HEK293 (cell line): Measurements from ENCODE around the gene IRAK3.

ENCODE experiments used
- BCL11B ChIP-seq: fragments of 450-650 bp; formaldehyde crosslinking; IDR thresholded peaks from 2 replicates; pipeline ENCODE4 v1.5.1; 2016; ENCODE audit warnings: low read depth, missing biosample characterization, missing genetic modification characterization
- KLF1 ChIP-seq: fragments of 450-650 bp; formaldehyde crosslinking; IDR thresholded peaks from 2 replicates; pipeline ENCODE4 v1.5.1; 2016; ENCODE audit warnings: missing biosample characterization, missing genetic modification characterization
- MYNN ChIP-seq: fragments of 450-650 bp; formaldehyde crosslinking; IDR thresholded peaks from 2 replicates; pipeline ENCODE4 v1.5.1; 2016; ENCODE audit warnings: missing biosample characterization, missing genetic modification characterization, borderline replicate concordance
- PRDM1 ChIP-seq: fragments of 450-650 bp; formaldehyde crosslinking; IDR thresholded peaks from 2 replicates; pipeline ENCODE4; 2016; ENCODE audit warnings: missing biosample characterization, missing genetic modification characterization
- RBAK ChIP-seq: fragments of 450-650 bp; formaldehyde crosslinking; IDR thresholded peaks from 2 replicates; pipeline ENCODE4 v1.5.1; 2016; ENCODE audit warnings: missing biosample characterization, missing genetic modification characterization
- SCRT2 ChIP-seq: fragments of 450-650 bp; formaldehyde crosslinking; IDR thresholded peaks from 2 replicates; pipeline ENCODE4 v1.5.1; 2016; ENCODE audit warnings: missing biosample characterization, missing genetic modification characterization
- ZEB2 ChIP-seq: fragments of 450-650 bp; formaldehyde crosslinking; IDR thresholded peaks from 2 replicates; pipeline ENCODE4 v1.5.1; 2016; ENCODE audit warnings: missing biosample characterization, missing genetic modification characterization
- ZFP37 ChIP-seq: fragments of 450-650 bp; formaldehyde crosslinking; IDR thresholded peaks from 2 replicates; pipeline ENCODE4 v1.5.1; 2016; ENCODE audit warnings: missing biosample characterization, missing genetic modification characterization
- ZNF133 ChIP-seq: fragments of 450-650 bp; formaldehyde crosslinking; IDR thresholded peaks from 2 replicates; pipeline ENCODE4 v1.5.1; 2016; ENCODE audit warnings: missing biosample characterization, missing genetic modification characterization
- ZNF138 ChIP-seq: fragments of 450-650 bp; formaldehyde crosslinking; IDR thresholded peaks from 2 replicates; pipeline ENCODE4 v1.5.1; 2016; ENCODE audit warnings: missing biosample characterization, missing genetic modification characterization, borderline replicate concordance
- ZNF423 ChIP-seq: fragments of 450-650 bp; formaldehyde crosslinking; IDR thresholded peaks from 2 replicates; pipeline ENCODE4 v1.5.1; 2016; ENCODE audit warnings: missing biosample characterization, missing genetic modification characterization
- ZNF530 ChIP-seq: fragments of 450-650 bp; formaldehyde crosslinking; IDR thresholded peaks from 2 replicates; pipeline ENCODE4 v1.5.1; 2016; ENCODE audit warnings: low read depth, missing biosample characterization, missing genetic modification characterization
- ZNF558 ChIP-seq: fragments of 450-650 bp; formaldehyde crosslinking; IDR thresholded peaks from 2 replicates; pipeline ENCODE4 v1.5.1; 2016; ENCODE audit warnings: missing biosample characterization, missing genetic modification characterization
- ZNF561 ChIP-seq: fragments of 450-650 bp; IDR thresholded peaks from 2 replicates; pipeline ENCODE4 v1.5.1; 2018; ENCODE audit warnings: missing biosample characterization, missing genetic modification characterization, borderline replicate concordance
- ZNF596 ChIP-seq: fragments of 450-650 bp; IDR thresholded peaks from 2 replicates; pipeline ENCODE4 v1.5.0; 2018; ENCODE audit warnings: missing biosample characterization, mild to moderate bottlenecking, missing genetic modification characterization, moderate library complexity
- ZNF600 ChIP-seq: fragments of 450-650 bp; formaldehyde crosslinking; IDR thresholded peaks from 2 replicates; pipeline ENCODE4 v1.5.1; 2016; ENCODE audit warnings: missing biosample characterization, missing genetic modification characterization
- ZNF660 ChIP-seq: fragments of 450-650 bp; IDR thresholded peaks from 2 replicates; pipeline ENCODE4 v1.5.1; 2018; ENCODE audit warnings: missing biosample characterization, mild to moderate bottlenecking, missing genetic modification characterization
- TF ChIP-seq, protein P1 (sequence below): fragments of 450-650 bp; formaldehyde crosslinking; IDR thresholded peaks from 2 replicates; pipeline ENCODE4 v1.5.1; 2016; ENCODE audit warnings: missing biosample characterization, missing genetic modification characterization
- TF ChIP-seq, protein P2 (sequence below): fragments of 450-650 bp; formaldehyde crosslinking; IDR thresholded peaks from 2 replicates; pipeline ENCODE4 v1.5.1; 2017; ENCODE audit warnings: missing biosample characterization, missing genetic modification characterization
- TF ChIP-seq, protein P3 (sequence below): fragments of 450-650 bp; formaldehyde crosslinking; IDR thresholded peaks from 2 replicates; pipeline ENCODE4 v1.5.1; 2016; ENCODE audit warnings: missing biosample characterization, missing genetic modification characterization
- TF ChIP-seq, protein P4 (sequence below): fragments of 450-650 bp; formaldehyde crosslinking; IDR thresholded peaks from 2 replicates; pipeline ENCODE4 v1.5.1; 2016; ENCODE audit warnings: missing biosample characterization, missing genetic modification characterization
- TF ChIP-seq, protein P5 (sequence below): fragments of 450-650 bp; formaldehyde crosslinking; IDR thresholded peaks from 2 replicates; pipeline ENCODE4 v1.5.1; 2017; ENCODE audit warnings: missing biosample characterization, mild to moderate bottlenecking, missing genetic modification characterization, moderate library complexity
- TF ChIP-seq, protein P6 (sequence below): fragments of 450-650 bp; formaldehyde crosslinking; IDR thresholded peaks from 2 replicates; pipeline ENCODE4 v1.5.1; 2017; ENCODE audit warnings: missing biosample characterization, missing genetic modification characterization
- TF ChIP-seq, protein P7 (sequence below): fragments of 450-650 bp; formaldehyde crosslinking; IDR thresholded peaks from 2 replicates; pipeline ENCODE4 v1.5.1; 2016; ENCODE audit warnings: missing biosample characterization, missing genetic modification characterization

The IRAK3 gene

DNA sequence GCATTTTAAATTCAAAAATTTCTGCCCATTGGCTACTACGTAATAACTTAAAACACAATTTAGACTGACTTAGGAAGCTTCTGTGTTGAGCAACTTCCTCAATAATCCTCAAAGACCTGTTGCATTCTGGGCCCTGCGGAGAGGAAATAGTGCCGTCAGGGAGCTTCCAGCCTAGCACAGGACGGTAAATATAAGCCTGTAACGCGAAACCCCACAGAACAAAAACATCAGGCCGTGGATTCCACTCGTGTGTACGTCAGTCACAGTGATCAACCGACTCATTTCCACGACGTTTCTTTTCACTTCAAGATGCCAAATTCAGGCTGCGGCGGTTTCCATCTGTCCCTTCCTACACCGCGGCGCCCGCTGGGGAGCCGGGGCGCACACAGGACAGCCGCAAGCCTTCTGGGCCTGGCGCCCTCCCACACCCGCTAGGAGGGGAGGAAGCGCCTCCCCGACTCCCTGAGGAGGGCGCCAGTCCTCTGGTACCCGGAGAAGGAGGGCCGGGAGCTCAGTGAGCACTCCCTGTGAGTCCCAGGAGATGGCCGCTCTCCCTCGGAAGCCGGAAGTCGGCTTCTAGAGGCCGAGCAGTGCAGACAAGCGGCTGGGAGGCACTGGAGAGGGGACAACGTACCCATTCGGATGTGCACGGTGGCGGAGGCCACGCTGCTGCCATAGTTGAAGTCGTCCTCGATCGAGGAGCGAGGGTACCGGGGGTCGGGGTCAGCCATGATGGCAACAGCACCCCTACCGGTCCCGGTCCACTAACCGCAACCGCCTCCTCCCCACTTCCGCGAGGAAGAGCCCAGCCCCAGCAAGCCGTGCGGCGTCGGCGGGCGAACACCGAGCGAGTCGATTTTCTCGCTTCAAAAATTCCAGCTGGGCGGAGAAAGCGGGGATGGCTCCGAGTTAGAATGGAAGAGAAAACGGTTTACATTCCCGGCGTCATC is 19.5 kb upstream of the IRAK3 start, which contains the start of gene TMBIM4 (continued):
- peak; percentile 82; the same call in 1 of the 2 replicates for TF ChIP-seq ZNF660 (tag by site-specific recombination)
- TF ChIP-seq ZNF561 = peak; percentile 98
- TF ChIP-seq ZNF530 = no peak
- TF ChIP-seq, protein P1, sequence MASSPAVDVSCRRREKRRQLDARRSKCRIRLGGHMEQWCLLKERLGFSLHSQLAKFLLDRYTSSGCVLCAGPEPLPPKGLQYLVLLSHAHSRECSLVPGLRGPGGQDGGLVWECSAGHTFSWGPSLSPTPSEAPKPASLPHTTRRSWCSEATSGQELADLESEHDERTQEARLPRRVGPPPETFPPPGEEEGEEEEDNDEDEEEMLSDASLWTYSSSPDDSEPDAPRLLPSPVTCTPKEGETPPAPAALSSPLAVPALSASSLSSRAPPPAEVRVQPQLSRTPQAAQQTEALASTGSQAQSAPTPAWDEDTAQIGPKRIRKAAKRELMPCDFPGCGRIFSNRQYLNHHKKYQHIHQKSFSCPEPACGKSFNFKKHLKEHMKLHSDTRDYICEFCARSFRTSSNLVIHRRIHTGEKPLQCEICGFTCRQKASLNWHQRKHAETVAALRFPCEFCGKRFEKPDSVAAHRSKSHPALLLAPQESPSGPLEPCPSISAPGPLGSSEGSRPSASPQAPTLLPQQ (tag by site-specific recombination) = peak; percentile 90
- TF ChIP-seq, protein P2, sequence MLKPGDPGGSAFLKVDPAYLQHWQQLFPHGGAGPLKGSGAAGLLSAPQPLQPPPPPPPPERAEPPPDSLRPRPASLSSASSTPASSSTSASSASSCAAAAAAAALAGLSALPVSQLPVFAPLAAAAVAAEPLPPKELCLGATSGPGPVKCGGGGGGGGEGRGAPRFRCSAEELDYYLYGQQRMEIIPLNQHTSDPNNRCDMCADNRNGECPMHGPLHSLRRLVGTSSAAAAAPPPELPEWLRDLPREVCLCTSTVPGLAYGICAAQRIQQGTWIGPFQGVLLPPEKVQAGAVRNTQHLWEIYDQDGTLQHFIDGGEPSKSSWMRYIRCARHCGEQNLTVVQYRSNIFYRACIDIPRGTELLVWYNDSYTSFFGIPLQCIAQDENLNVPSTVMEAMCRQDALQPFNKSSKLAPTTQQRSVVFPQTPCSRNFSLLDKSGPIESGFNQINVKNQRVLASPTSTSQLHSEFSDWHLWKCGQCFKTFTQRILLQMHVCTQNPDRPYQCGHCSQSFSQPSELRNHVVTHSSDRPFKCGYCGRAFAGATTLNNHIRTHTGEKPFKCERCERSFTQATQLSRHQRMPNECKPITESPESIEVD (tag by site-specific recombination) = 0 out of 2 replicates have a peak, but pooled peaks have one; percentile 7
- TF ChIP-seq ZNF423 = peak; percentile 97
- TF ChIP-seq ZNF600 = peak; percentile 86
- peak; percentile 100 for TF ChIP-seq SCRT2 (tag by site-specific recombination)
- peak; percentile 37; the same call in 1 of the 2 replicates for TF ChIP-seq KLF1 (tag by site-specific recombination)
- TF ChIP-seq, protein P3, sequence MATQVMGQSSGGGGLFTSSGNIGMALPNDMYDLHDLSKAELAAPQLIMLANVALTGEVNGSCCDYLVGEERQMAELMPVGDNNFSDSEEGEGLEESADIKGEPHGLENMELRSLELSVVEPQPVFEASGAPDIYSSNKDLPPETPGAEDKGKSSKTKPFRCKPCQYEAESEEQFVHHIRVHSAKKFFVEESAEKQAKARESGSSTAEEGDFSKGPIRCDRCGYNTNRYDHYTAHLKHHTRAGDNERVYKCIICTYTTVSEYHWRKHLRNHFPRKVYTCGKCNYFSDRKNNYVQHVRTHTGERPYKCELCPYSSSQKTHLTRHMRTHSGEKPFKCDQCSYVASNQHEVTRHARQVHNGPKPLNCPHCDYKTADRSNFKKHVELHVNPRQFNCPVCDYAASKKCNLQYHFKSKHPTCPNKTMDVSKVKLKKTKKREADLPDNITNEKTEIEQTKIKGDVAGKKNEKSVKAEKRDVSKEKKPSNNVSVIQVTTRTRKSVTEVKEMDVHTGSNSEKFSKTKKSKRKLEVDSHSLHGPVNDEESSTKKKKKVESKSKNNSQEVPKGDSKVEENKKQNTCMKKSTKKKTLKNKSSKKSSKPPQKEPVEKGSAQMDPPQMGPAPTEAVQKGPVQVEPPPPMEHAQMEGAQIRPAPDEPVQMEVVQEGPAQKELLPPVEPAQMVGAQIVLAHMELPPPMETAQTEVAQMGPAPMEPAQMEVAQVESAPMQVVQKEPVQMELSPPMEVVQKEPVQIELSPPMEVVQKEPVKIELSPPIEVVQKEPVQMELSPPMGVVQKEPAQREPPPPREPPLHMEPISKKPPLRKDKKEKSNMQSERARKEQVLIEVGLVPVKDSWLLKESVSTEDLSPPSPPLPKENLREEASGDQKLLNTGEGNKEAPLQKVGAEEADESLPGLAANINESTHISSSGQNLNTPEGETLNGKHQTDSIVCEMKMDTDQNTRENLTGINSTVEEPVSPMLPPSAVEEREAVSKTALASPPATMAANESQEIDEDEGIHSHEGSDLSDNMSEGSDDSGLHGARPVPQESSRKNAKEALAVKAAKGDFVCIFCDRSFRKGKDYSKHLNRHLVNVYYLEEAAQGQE (tag by site-specific recombination) = peak; percentile 48; the same call in 1 of the 2 replicates
- no peak for TF ChIP-seq ZNF558 (tag by site-specific recombination)
- TF ChIP-seq ZEB2 (tag by site-specific recombination) = peak; percentile 99
- TF ChIP-seq ZNF138 (tag by site-specific recombination) = no peak
- peak; percentile 83; the same call in 1 of the 2 replicates for TF ChIP-seq BCL11B (tag by site-specific recombination)
- TF ChIP-seq, protein P4, sequence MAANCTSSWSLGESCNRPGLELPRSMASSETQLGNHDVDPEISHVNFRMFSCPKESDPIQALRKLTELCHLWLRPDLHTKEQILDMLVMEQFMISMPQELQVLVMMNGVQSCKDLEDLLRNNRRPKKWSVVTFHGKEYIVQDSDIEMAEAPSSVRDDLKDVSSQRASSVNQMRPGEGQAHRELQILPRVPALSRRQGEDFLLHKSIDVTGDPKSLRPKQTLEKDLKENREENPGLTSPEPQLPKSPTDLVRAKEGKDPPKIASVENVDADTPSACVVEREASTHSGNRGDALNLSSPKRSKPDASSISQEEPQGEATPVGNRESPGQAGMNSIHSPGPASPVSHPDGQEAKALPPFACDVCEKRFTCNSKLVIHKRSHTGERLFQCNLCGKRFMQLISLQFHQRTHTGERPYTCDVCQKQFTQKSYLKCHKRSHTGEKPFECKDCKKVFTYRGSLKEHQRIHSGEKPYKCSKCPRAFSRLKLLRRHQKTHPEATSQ (tag by site-specific recombination) = no peak
- TF ChIP-seq, protein P5, sequence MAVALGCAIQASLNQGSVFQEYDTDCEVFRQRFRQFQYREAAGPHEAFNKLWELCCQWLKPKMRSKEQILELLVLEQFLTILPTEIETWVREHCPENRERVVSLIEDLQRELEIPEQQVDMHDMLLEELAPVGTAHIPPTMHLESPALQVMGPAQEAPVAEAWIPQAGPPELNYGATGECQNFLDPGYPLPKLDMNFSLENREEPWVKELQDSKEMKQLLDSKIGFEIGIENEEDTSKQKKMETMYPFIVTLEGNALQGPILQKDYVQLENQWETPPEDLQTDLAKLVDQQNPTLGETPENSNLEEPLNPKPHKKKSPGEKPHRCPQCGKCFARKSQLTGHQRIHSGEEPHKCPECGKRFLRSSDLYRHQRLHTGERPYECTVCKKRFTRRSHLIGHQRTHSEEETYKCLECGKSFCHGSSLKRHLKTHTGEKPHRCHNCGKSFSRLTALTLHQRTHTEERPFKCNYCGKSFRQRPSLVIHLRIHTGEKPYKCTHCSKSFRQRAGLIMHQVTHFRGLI (tag by site-specific recombination) = peak; percentile 89
- TF ChIP-seq RBAK (tag by site-specific recombination) = no peak
- TF ChIP-seq ZNF133 (tag by site-specific recombination) = no peak; the same call in 1 of the 2 replicates
- TF ChIP-seq, protein P6, sequence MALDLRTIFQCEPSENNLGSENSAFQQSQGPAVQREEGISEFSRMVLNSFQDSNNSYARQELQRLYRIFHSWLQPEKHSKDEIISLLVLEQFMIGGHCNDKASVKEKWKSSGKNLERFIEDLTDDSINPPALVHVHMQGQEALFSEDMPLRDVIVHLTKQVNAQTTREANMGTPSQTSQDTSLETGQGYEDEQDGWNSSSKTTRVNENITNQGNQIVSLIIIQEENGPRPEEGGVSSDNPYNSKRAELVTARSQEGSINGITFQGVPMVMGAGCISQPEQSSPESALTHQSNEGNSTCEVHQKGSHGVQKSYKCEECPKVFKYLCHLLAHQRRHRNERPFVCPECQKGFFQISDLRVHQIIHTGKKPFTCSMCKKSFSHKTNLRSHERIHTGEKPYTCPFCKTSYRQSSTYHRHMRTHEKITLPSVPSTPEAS = peak; percentile 60
- TF ChIP-seq, protein P7, sequence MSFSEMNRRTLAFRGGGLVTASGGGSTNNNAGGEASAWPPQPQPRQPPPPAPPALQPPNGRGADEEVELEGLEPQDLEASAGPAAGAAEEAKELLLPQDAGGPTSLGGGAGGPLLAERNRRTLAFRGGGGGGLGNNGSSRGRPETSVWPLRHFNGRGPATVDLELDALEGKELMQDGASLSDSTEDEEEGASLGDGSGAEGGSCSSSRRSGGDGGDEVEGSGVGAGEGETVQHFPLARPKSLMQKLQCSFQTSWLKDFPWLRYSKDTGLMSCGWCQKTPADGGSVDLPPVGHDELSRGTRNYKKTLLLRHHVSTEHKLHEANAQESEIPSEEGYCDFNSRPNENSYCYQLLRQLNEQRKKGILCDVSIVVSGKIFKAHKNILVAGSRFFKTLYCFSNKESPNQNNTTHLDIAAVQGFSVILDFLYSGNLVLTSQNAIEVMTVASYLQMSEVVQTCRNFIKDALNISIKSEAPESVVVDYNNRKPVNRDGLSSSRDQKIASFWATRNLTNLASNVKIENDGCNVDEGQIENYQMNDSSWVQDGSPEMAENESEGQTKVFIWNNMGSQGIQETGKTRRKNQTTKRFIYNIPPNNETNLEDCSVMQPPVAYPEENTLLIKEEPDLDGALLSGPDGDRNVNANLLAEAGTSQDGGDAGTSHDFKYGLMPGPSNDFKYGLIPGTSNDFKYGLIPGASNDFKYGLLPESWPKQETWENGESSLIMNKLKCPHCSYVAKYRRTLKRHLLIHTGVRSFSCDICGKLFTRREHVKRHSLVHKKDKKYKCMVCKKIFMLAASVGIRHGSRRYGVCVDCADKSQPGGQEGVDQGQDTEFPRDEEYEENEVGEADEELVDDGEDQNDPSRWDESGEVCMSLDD (tag by site-specific recombination) = peak; percentile 95
- TF ChIP-seq ZNF596 (tag by site-specific recombination) = peak; percentile 67
- no peak for TF ChIP-seq MYNN (tag by site-specific recombination)
- peak; percentile 95 for TF ChIP-seq PRDM1 (tag by site-specific recombination)
- peak; percentile 97 for TF ChIP-seq ZFP37 (tag by site-specific recombination)
